ENCODE data around the gene UNC5B.

DNA sequence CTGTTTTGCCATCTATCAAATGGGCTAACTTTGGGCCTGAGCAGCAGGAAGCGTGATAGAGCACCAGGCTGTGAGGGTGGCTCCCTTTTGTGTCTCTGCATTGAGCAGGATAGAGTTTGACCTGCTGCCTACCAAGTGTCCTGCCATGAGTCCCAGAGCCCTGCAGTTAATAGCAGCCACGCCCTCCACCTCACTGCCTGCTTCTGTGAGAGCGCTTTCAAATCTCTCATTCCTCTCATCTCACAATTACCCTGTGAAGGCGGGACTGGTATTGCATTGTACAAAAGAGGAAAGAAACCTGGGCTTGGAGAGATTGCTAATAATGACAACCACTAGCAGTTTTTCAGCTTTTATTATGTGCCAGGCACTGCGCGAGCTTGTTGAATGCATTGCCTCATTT is 39.9 kb downstream of the UNC5B start:
- no peak for TF ChIP-seq CTCF (IDR thresholded peaks at IDR 0.05)
- no peak for TF ChIP-seq POLR2A (IDR thresholded peaks at IDR 0.05)
- TF ChIP-seq POLR2AphosphoS5 (IDR thresholded peaks at IDR 0.05): no peak
- TF ChIP-seq EP300 (IDR thresholded peaks at IDR 0.05): no peak

Data from upper lobe of left lung (tissue), 4 donors.